HCT116 (cell line): Measurements from ENCODE around the gene ERVFRD-1.

Experiments used
- EZH2 ChIP-seq: fragments of 200-600 bp; sonication (generic); IDR thresholded peaks from 2 replicates; pipeline ENCODE4 v1.6.1; 2017; ENCODE audit warnings: antibody characterized with exemption, mixed run types
- POLR2A ChIP-seq: IDR thresholded peaks from 2 replicates; pipeline ENCODE4 v1.7.0; 2011; ENCODE audit warnings: borderline replicate concordance; ENCODE audit not compliant: insufficient read depth, insufficient read length; ENCODE audit errors: extremely low read depth
- POLR2AphosphoS5 ChIP-seq: IDR thresholded peaks from 2 replicates; pipeline ENCODE4 v1.6.1; 2011; ENCODE audit warnings: mild to moderate bottlenecking, low read depth, low read length, moderate library complexity
- RAD21 ChIP-seq: IDR thresholded peaks from 2 replicates; pipeline ENCODE4 v1.6.1; 2012; ENCODE audit warnings: low read depth, mild to moderate bottlenecking
- TCF7L2 ChIP-seq: IDR thresholded peaks from 2 replicates; pipeline ENCODE4 v1.7.0; 2011; ENCODE audit warnings: borderline replicate concordance, inconsistent platforms; ENCODE audit not compliant: insufficient read depth, insufficient read length; ENCODE audit errors: extremely low read depth
- YY1 ChIP-seq: IDR thresholded peaks from 2 replicates; pipeline ENCODE4 v1.6.1; 2011; ENCODE audit warnings: low read length, low read depth, moderate library complexity, mild to moderate bottlenecking; ENCODE audit not compliant: insufficient replicate concordance; ENCODE audit errors: extremely low read depth
- ZNF274 ChIP-seq: fragments of 200-500 bp; sonication (Bioruptor generic); IDR thresholded peaks from 2 replicates; pipeline ENCODE4 v1.6.1; 2014; ENCODE audit warnings: mild to moderate bottlenecking, low read depth, low read length, inconsistent platforms
- TF ChIP-seq, protein P1 (sequence below), 3 experiments: fragments of 200-600 bp in 1 of 3; sonication (generic) in 1 of 3; IDR thresholded peaks in 2 of 3; conservative IDR thresholded peaks in 1 of 3; 2 replicates each; pipeline ENCODE4 v1.5.1; 2012 to 2017; ENCODE audit warnings: low read depth in 2 of 3, low read length in 2 of 3, antibody characterized with exemption in 1 of 3, borderline replicate concordance in 1 of 3, control low read depth in 1 of 3, mild to moderate bottlenecking in 1 of 3, mixed read lengths in 1 of 3, mixed run types in 1 of 3, moderate library complexity in 1 of 3; ENCODE audit not compliant: insufficient read depth in 1 of 3

DNA sequence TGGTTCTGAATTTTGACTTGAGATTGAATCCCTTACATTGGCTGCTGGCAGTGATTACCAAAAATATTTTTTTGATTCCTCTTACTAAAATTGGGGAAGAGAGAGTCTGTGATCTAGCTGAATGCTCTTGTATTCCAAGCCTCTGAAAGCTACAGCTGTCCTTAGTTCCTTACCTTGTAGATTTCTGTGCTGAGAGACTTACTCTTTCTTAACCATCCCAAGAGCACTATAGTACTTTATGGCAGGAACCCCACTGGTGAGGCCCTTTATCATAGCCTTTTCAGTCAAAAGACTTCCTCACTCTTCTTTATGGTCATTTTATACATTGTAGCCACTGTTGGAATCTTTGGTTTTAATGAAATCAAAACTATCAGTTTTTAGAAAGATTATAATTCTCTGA, 19.1 kb upstream of the ERVFRD-1 start:
- TF ChIP-seq, protein P1, sequence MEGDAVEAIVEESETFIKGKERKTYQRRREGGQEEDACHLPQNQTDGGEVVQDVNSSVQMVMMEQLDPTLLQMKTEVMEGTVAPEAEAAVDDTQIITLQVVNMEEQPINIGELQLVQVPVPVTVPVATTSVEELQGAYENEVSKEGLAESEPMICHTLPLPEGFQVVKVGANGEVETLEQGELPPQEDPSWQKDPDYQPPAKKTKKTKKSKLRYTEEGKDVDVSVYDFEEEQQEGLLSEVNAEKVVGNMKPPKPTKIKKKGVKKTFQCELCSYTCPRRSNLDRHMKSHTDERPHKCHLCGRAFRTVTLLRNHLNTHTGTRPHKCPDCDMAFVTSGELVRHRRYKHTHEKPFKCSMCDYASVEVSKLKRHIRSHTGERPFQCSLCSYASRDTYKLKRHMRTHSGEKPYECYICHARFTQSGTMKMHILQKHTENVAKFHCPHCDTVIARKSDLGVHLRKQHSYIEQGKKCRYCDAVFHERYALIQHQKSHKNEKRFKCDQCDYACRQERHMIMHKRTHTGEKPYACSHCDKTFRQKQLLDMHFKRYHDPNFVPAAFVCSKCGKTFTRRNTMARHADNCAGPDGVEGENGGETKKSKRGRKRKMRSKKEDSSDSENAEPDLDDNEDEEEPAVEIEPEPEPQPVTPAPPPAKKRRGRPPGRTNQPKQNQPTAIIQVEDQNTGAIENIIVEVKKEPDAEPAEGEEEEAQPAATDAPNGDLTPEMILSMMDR (IDR thresholded peaks at IDR 0.05 in 2 of 3, conservative IDR thresholded peaks at IDR 0.05 in 1 of 3; ENCODE audit: borderline replicate concordance in 1 of 3, insufficient read depth in 1 of 3, low read depth in 2 of 3, low read length in 2 of 3): no peak
- TF ChIP-seq POLR2A: no peak
- TF ChIP-seq TCF7L2: no peak
- TF ChIP-seq POLR2AphosphoS5: no peak
- no peak for TF ChIP-seq YY1
- no peak for TF ChIP-seq RAD21
- TF ChIP-seq EZH2: no peak
- no peak for TF ChIP-seq ZNF274
